ENCODE measurements around the gene KLK6.

The KLK6 gene

DNA sequence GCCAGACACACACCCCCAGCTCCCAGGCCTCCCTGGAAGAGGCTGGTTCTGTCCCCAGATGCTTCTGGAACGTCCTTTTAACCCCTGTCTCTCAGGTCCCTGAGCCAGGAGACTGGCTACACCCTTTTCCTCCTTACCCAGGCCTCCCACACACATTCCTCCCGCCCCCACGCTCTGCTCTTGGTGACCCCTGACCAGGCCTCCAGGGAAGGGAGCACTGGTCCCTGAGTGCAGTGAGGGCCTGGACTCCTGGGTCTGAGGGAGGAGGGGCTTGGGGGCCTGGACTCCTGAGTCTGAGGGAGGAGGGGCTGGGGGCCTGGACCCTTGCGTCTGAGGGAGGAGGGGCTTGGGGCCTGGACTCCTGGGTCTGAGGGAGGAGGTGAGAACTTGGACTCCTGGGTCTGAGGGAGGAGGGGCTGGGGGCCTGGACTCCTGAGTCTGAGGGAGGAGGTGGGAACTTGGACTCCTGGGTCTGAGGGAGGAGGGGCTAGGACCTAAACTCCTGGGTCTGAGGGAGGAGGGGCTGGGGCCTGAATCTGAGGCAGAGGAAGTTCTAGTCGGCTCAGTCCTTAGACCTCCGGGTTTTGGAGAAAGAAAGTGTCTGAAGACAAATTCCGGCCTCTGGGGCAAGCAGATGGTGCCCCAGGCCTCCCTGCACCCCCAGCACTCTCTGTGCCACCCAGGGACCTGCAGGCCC lies 527 bp downstream of the KLK6 start:
- H3K79me2 ChIP-seq (ENCODE audit: insufficient read depth, low read depth): no peaks in the 10 kb centered on the region
- no peak overlapping the region for H3K4me2 ChIP-seq
- no peak overlapping the region for H2AFZ ChIP-seq (ENCODE audit: low read depth)
- H3K9ac ChIP-seq: no peak overlapping the region
- H4K20me1 ChIP-seq (ENCODE audit: insufficient read depth): no peaks in the 10 kb centered on the region
- no peak overlapping the region for H3K27ac ChIP-seq
- TF ChIP-seq, protein P1, sequence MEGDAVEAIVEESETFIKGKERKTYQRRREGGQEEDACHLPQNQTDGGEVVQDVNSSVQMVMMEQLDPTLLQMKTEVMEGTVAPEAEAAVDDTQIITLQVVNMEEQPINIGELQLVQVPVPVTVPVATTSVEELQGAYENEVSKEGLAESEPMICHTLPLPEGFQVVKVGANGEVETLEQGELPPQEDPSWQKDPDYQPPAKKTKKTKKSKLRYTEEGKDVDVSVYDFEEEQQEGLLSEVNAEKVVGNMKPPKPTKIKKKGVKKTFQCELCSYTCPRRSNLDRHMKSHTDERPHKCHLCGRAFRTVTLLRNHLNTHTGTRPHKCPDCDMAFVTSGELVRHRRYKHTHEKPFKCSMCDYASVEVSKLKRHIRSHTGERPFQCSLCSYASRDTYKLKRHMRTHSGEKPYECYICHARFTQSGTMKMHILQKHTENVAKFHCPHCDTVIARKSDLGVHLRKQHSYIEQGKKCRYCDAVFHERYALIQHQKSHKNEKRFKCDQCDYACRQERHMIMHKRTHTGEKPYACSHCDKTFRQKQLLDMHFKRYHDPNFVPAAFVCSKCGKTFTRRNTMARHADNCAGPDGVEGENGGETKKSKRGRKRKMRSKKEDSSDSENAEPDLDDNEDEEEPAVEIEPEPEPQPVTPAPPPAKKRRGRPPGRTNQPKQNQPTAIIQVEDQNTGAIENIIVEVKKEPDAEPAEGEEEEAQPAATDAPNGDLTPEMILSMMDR (conservative IDR thresholded peaks at IDR 0.05; ENCODE audit: low read depth, low read length): no peak
- no peaks in the 10 kb centered on the region for H3K4me1 ChIP-seq (ENCODE audit: low read depth, poor library complexity, severe bottlenecking)
- no peaks in the 10 kb centered on the region for H3K36me3 ChIP-seq (ENCODE audit: insufficient read depth)
- no peak overlapping the region for H3K4me3 ChIP-seq (IDR thresholded peaks at IDR 0.05; ENCODE audit: insufficient read depth, low read depth, low read length)
- no peaks in the 10 kb centered on the region for H3K27me3 ChIP-seq (ENCODE audit: insufficient read depth, low read depth)

DNA sequence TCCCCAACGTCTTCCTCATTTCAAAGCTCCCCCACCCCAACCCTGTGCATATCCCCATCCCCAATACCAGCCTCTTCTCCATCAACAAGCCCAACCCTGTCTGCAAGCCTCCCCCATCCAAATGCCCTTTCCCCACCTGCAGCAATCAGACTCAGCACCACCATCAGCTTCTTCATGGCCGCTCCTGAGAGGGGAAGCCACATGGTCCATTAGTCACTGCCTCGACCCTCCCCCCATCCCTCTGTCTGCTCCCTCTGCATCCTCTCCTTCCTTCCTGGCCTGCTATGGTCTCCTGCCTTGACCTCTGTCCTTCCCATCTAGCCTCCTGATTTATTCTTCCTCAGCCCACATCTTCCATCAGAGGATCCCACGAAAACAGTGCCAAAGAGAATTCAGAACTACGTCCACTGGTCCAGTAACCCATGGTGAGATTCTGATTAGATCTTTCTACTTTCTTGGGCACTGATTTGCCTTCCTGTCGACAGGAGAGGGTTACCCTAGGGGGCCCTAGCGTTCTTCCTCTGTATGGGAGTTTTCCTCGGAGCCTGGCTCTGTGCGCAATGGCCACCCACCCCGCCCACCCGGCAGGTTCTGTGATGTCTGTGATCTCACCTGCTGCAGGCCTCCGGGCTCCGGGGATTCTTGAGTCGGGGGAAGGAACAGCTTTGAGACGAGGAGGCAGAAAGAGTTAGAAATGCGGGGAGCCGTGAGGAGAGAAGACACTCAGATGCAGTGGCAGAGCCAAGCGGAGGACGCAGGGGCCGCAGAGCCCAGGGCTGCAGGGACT lies 1.3 kb downstream of the KLK6 start:
- no peaks in the 10 kb centered on the region for H3K79me2 ChIP-seq (ENCODE audit: insufficient read depth, low read depth)
- H3K27ac ChIP-seq: no peak overlapping the region
- H2AFZ ChIP-seq (ENCODE audit: low read depth): no peak overlapping the region
- H3K4me2 ChIP-seq: no peak overlapping the region
- no peaks in the 10 kb centered on the region for H4K20me1 ChIP-seq (ENCODE audit: insufficient read depth)
- no peaks in the 10 kb centered on the region for H3K27me3 ChIP-seq (ENCODE audit: insufficient read depth, low read depth)
- TF ChIP-seq, protein P1 (conservative IDR thresholded peaks at IDR 0.05; ENCODE audit: low read depth, low read length): no peak
- H3K9ac ChIP-seq: no peak overlapping the region
- H3K4me3 ChIP-seq (IDR thresholded peaks at IDR 0.05; ENCODE audit: insufficient read depth, low read depth, low read length): no peak overlapping the region
- H3K4me1 ChIP-seq (ENCODE audit: low read depth, poor library complexity, severe bottlenecking): no peaks in the 10 kb centered on the region
- no peaks in the 10 kb centered on the region for H3K36me3 ChIP-seq (ENCODE audit: insufficient read depth)

DNA sequence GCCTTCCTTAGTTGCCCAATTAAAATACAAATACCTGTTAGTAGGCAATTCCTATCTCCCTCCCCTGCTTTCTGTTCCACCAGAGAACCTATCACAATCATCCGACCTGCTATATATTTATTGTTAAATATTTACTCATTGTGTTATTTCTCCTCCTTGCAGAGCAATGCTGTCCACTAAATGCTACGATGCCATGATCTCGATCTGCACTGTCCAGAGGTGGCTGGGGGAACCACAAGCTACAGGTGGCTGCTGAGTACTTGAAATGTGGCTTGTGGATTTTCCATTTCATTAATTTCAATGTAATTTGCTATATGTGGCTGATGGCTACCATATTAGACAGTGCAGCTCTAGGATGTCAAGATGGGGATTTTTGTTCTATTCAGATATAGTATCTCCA lies 5.1 kb downstream of the KLK6 start:
- Histone ChIP-seq H3K9ac (no peak overlapping the region), H4K20me1 (ENCODE audit: insufficient read depth) (no peaks in the 10 kb centered on the region)

DNA sequence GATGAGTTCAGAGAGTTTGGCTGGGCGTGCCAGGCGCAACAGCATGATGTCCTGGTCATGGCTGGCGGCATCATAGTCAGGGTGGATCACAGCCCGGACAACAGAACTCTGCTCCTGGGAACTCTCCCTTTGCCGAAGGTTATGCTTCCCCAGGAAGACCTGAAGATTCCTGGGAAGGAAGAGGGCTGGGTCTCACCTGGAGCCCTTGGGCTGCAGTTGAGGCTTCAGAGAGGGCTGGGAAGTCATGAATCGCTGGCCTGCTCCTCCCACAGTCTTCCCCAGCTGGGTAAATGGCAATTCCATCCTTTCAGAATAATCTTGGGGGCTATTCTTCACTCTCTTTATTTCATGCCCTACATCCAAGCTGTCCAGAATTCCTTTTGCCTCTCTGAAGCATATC lies 6.0 kb downstream of the KLK6 start:
- Histone ChIP-seq H2AFZ (ENCODE audit: low read depth) (no peak overlapping the region), H3K79me2 (ENCODE audit: insufficient read depth, low read depth) (no peaks in the 10 kb centered on the region), H3K27me3 (ENCODE audit: insufficient read depth, low read depth) (no peaks in the 10 kb centered on the region), H3K9ac (no peak overlapping the region), H3K27ac (no peak overlapping the region), H4K20me1 (ENCODE audit: insufficient read depth) (no peaks in the 10 kb centered on the region), H3K36me3 (ENCODE audit: insufficient read depth) (no peaks in the 10 kb centered on the region), H3K4me3 (IDR thresholded peaks at IDR 0.05; ENCODE audit: insufficient read depth, low read depth, low read length) (no peak overlapping the region), H3K4me2 (no peak overlapping the region), H3K4me1 (ENCODE audit: low read depth, poor library complexity, severe bottlenecking) (no peaks in the 10 kb centered on the region)
- TF ChIP-seq, protein P1 (conservative IDR thresholded peaks at IDR 0.05; ENCODE audit: low read depth, low read length): no peak

More for the DNA sequence above, 5.1 kb downstream of the KLK6 start:
- H2AFZ ChIP-seq (ENCODE audit: low read depth): no peak overlapping the region
- no peaks in the 10 kb centered on the region for H3K27me3 ChIP-seq (ENCODE audit: insufficient read depth, low read depth)
- H3K27ac ChIP-seq: no peak overlapping the region
- H3K79me2 ChIP-seq (ENCODE audit: insufficient read depth, low read depth): no peaks in the 10 kb centered on the region
- H3K4me2 ChIP-seq: no peak overlapping the region
- no peaks in the 10 kb centered on the region for H3K4me1 ChIP-seq (ENCODE audit: low read depth, poor library complexity, severe bottlenecking)
- TF ChIP-seq, protein P1 (conservative IDR thresholded peaks at IDR 0.05; ENCODE audit: low read depth, low read length): no peak
- H3K4me3 ChIP-seq (IDR thresholded peaks at IDR 0.05; ENCODE audit: insufficient read depth, low read depth, low read length): no peak overlapping the region
- H3K36me3 ChIP-seq (ENCODE audit: insufficient read depth): no peaks in the 10 kb centered on the region
